Cerebellar cortex (tissue), 1 donor: Measurements from ENCODE around the gene ACOT12.
A peak's percentile ranks its signal among the peaks of the same experiment; 100 is the strongest.

Experiments used
- DNase-seq: peaks from one replicate; pipeline ENCODE4 v3.0.0-alpha.2; 2015; ENCODE audit warnings: low spot score

The ACOT12 gene

GRCh38 chr5:81400375-81400774 lies 6.4 kb upstream of the ACOT12 start:
- no peak for DNase-seq

GRCh38 chr5:81398741-81399140 lies 4.8 kb upstream of the ACOT12 start:
- DNase-seq, result no peak

GRCh38 chr5:81397176-81397575 lies 3.2 kb upstream of the ACOT12 start:
- DNase-seq, result peak; percentile 20

- no peak for DNase-seq
Observed at GRCh38 chr5:81395262-81395661, 1.3 kb upstream of the ACOT12 start.

- DNase-seq, result no peak
Observed at GRCh38 chr5:81393430-81393782, 528 bp downstream of the ACOT12 start.

GRCh38 chr5:81389025-81389424 lies 4.9 kb downstream of the ACOT12 start:
- DNase-seq, result no peak

- DNase-seq, result no peak
Observed at GRCh38 chr5:81388169-81388568, 5.8 kb downstream of the ACOT12 start.

- no peak for DNase-seq
Observed at GRCh38 chr5:81383867-81384266, 10.1 kb downstream of the ACOT12 start.

- DNase-seq, result no peak
Observed at GRCh38 chr5:81371354-81371876, 22.5 kb downstream of the ACOT12 start.

- DNase-seq, result no peak
Observed at GRCh38 chr5:81370912-81371311, 23.0 kb downstream of the ACOT12 start.

- DNase-seq, result no peak
Observed at GRCh38 chr5:81365541-81365940, 28.4 kb downstream of the ACOT12 start.

GRCh38 chr5:81363093-81363871 lies 30.7 kb downstream of the ACOT12 start:
- DNase-seq, result no peak

GRCh38 chr5:81361600-81361999 lies 32.3 kb downstream of the ACOT12 start:
- no peak for DNase-seq

GRCh38 chr5:81360640-81361039 lies 33.3 kb downstream of the ACOT12 start:
- DNase-seq, result no peak

- no peak for DNase-seq
Observed at GRCh38 chr5:81359881-81360280, 34.1 kb downstream of the ACOT12 start.

GRCh38 chr5:81359108-81359507 lies 34.8 kb downstream of the ACOT12 start:
- DNase-seq, result no peak

GRCh38 chr5:81355291-81356251 lies 38.4 kb downstream of the ACOT12 start:
- no peak for DNase-seq

- no peak for DNase-seq
Observed at GRCh38 chr5:81354093-81354492, 39.8 kb downstream of the ACOT12 start.

- DNase-seq, result no peak
Observed at GRCh38 chr5:81353189-81353588, 40.7 kb downstream of the ACOT12 start.

GRCh38 chr5:81350507-81350906 lies 43.4 kb downstream of the ACOT12 start:
- DNase-seq, result no peak

GRCh38 chr5:81349161-81349560 lies 44.8 kb downstream of the ACOT12 start:
- no peak for DNase-seq

- DNase-seq, result no peak
Observed at GRCh38 chr5:81345411-81346003, 48.4 kb downstream of the ACOT12 start.
